Hepatocyte (in vitro differentiated cells): ENCODE data around the gene SDK1. TPM values are rescaled to one million over a fixed set of nuclear protein-coding genes. Genes with fewer than 3 reads are reported as not detected.

Source experiments
- DNase-seq: peaks from one replicate; pipeline ENCODE4 v3.0.0-alpha.2; 2016; ENCODE audit warnings: low spot score
- H2AFZ ChIP-seq: fragments of 200-600 bp; sonication (generic); 2 replicates; pipeline ENCODE4 v1.6.0; 2016; ENCODE audit warnings: antibody characterized with exemption, mild to moderate bottlenecking
- H3K27ac ChIP-seq: fragments of 200-600 bp; sonication (generic); 2 replicates; pipeline ENCODE4 v1.5.1; 2016; ENCODE audit warnings: mild to moderate bottlenecking
- H3K27me3 ChIP-seq: fragments of 200-600 bp; sonication (generic); 2 replicates; pipeline ENCODE4 v1.6.1; 2016
- H3K36me3 ChIP-seq: fragments of 200-600 bp; sonication (generic); replicated peaks from 2 replicates; pipeline ENCODE4 v1.5.1; 2016; ENCODE audit warnings: low read depth; ENCODE audit not compliant: insufficient read depth
- H3K4me1 ChIP-seq: fragments of 200-600 bp; sonication (generic); 2 replicates; pipeline ENCODE4 v1.5.1; 2016; ENCODE audit warnings: mild to moderate bottlenecking, moderate library complexity; ENCODE audit not compliant: insufficient read depth
- H3K4me2 ChIP-seq: fragments of 200-600 bp; sonication (generic); 2 replicates; pipeline ENCODE4 v1.6.0; 2016
- H3K4me3 ChIP-seq: fragments of 200-600 bp; sonication (generic); 2 replicates; pipeline ENCODE4 v1.5.1; 2016; ENCODE audit warnings: mild to moderate bottlenecking
- H3K79me2 ChIP-seq: fragments of 200-600 bp; sonication (generic); 2 replicates; pipeline ENCODE4 v1.6.0; 2017; ENCODE audit warnings: mild to moderate bottlenecking
- H3K9me2 ChIP-seq: fragments of 200-600 bp; sonication (generic); replicated peaks from 2 replicates; pipeline ENCODE4 v1.6.0; 2017; ENCODE audit warnings: mild to moderate bottlenecking; ENCODE audit not compliant: insufficient read depth
- H3K9me3 ChIP-seq: fragments of 200-600 bp; sonication (generic); 2 replicates; pipeline ENCODE4 v1.5.1; 2016; ENCODE audit warnings: low read depth, mild to moderate bottlenecking
- H4K20me1 ChIP-seq: fragments of 200-600 bp; sonication (generic); 2 replicates; pipeline ENCODE4 v1.6.0; 2016; ENCODE audit warnings: mild to moderate bottlenecking; ENCODE audit not compliant: insufficient read depth, poor library complexity, severe bottlenecking
- EZH2 ChIP-seq: fragments of 200-600 bp; sonication (generic); IDR thresholded peaks from 2 replicates; pipeline ENCODE4 v1.6.1; 2016; ENCODE audit warnings: antibody characterized with exemption, mild to moderate bottlenecking, borderline replicate concordance
- EZH2phosphoT487 ChIP-seq: fragments of 200-600 bp; sonication (generic); IDR thresholded peaks from one replicate; pipeline ENCODE4 v1.6.1; 2018; ENCODE audit warnings: antibody characterized with exemption, mild to moderate bottlenecking, low read depth, moderate library complexity; ENCODE audit not compliant: unreplicated experiment, severe bottlenecking
- WGBS: methylation state at CpG from one replicate; pipeline ENCODE4 v1.1.6; 2016; ENCODE audit warnings: low lambda C conversion rate; ENCODE audit errors: missing lambda C conversion rate; 5-methylcytosine and 5-hydroxymethylcytosine counted together
- polyA plus RNA-seq: library from polyadenylated mRNA; unstranded; fragments of >200 nt; fragmentation: Nextera tagmentation; extraction: Ambion mirVana; gene quantifications from 2 replicates; pipeline ENCODE4 v1.2.1, GENCODE V29; 2016
- total RNA-seq: library from RNA; depleted of rRNA; stranded (reverse); fragments of >200 nt; gene quantifications from 2 replicates; pipeline ENCODE4 v1.2.3, GENCODE V29; 2014
- TF ChIP-seq, protein P1 (sequence below): fragments of 200-600 bp; sonication (generic); IDR thresholded peaks from 2 replicates; pipeline ENCODE4 v1.5.1; 2016; ENCODE audit warnings: antibody characterized with exemption, mild to moderate bottlenecking; ENCODE audit not compliant: poor library complexity

The SDK1 gene
- total and polyA plus RNA-seq, 2 experiments from 2014 or later: 4.3 to 10.0 TPM

DNA sequence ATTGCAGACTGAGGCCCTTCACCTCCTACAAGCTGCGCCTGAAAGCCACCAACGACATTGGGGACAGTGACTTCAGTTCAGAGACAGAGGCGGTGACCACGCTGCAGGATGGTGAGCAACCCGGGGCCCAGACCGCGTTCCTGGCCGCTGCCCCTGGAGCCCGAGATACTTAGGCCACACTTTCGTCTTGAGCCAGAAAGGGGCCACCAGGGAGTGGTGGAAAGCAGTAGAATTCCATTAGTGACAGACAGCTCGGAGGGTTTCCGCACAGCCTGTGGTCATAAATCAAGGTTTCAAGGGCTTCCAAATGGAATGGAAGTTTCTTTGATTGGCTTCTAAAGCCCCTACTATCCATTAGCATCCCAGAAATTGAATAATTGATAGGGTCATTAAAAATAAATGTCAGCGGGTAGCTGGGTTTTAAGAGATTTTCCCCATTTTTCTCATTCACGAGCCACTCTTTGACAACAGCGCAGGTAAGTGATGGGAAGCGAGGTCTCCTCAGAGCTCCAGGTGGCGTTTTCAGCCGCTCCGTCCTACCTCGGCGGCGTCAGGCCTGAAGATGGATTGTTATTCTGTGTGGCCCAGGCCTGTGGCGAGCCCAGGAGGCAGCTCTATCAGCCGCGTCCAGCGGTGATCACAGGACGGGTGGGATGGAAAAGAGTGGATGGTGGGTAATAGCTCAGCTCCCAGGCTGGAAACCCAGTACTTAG, 857.5 kb downstream of the SDK1 start:
- Histone ChIP-seq H3K4me3 (no peak overlapping the region), H3K27ac (no peak overlapping the region)

DNA sequence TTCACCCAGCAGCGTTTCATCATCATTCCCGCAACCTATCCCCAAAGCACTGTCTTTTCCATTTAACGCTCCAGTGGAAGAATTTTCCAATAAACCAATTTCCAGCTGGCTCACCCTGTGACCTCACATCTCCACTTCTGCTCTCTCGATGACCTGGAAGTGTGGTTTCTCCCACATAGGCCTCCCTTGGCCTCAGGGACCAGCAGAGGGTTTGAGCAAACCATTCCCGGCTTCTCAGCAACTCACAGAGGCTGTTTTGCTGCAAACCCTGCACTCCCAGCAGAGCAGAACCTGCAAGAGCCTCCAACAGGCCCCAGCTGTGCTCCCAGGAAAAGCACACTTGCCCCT, 858.1 kb downstream of the SDK1 start:
- WGBS: 83% methylated on average over 5 of the region's 5 CpGs
- H3K4me1 ChIP-seq: peaks cover 4% of the 10 kb centered on the region
- H3K9me2 ChIP-seq: no peaks in the 10 kb centered on the region
- H3K27ac ChIP-seq: no peak overlapping the region
- TF ChIP-seq, protein P1, sequence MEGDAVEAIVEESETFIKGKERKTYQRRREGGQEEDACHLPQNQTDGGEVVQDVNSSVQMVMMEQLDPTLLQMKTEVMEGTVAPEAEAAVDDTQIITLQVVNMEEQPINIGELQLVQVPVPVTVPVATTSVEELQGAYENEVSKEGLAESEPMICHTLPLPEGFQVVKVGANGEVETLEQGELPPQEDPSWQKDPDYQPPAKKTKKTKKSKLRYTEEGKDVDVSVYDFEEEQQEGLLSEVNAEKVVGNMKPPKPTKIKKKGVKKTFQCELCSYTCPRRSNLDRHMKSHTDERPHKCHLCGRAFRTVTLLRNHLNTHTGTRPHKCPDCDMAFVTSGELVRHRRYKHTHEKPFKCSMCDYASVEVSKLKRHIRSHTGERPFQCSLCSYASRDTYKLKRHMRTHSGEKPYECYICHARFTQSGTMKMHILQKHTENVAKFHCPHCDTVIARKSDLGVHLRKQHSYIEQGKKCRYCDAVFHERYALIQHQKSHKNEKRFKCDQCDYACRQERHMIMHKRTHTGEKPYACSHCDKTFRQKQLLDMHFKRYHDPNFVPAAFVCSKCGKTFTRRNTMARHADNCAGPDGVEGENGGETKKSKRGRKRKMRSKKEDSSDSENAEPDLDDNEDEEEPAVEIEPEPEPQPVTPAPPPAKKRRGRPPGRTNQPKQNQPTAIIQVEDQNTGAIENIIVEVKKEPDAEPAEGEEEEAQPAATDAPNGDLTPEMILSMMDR: no peak
- no peak for TF ChIP-seq EZH2phosphoT487
- no peak for TF ChIP-seq EZH2
- H4K20me1 ChIP-seq: no peaks in the 10 kb centered on the region
- no peak overlapping the region for H3K4me3 ChIP-seq
- no peak overlapping the region for H3K4me2 ChIP-seq
- no peaks in the 10 kb centered on the region for H3K36me3 ChIP-seq
- H3K79me2 ChIP-seq: no peaks in the 10 kb centered on the region
- no peak for DNase-seq
- H3K27me3 ChIP-seq: no peaks in the 10 kb centered on the region
- H2AFZ ChIP-seq: no peak overlapping the region
- H3K9me3 ChIP-seq: no peaks in the 10 kb centered on the region

More for the DNA sequence above, 857.5 kb downstream of the SDK1 start:
- Histone ChIP-seq H3K79me2 (no peaks in the 10 kb centered on the region), H3K9me3 (no peaks in the 10 kb centered on the region), H3K27me3 (no peaks in the 10 kb centered on the region), H2AFZ (no peak overlapping the region), H3K4me1 (peaks cover 4% of the 10 kb centered on the region), H3K4me2 (no peak overlapping the region), H4K20me1 (no peaks in the 10 kb centered on the region), H3K36me3 (no peaks in the 10 kb centered on the region), H3K9me2 (no peaks in the 10 kb centered on the region)
- no peak for TF ChIP-seq EZH2phosphoT487
- TF ChIP-seq, protein P1: no peak
- no peak for TF ChIP-seq EZH2
- WGBS: 92% methylated on average over 27 of the region's 27 CpGs
- no peak for DNase-seq

DNA sequence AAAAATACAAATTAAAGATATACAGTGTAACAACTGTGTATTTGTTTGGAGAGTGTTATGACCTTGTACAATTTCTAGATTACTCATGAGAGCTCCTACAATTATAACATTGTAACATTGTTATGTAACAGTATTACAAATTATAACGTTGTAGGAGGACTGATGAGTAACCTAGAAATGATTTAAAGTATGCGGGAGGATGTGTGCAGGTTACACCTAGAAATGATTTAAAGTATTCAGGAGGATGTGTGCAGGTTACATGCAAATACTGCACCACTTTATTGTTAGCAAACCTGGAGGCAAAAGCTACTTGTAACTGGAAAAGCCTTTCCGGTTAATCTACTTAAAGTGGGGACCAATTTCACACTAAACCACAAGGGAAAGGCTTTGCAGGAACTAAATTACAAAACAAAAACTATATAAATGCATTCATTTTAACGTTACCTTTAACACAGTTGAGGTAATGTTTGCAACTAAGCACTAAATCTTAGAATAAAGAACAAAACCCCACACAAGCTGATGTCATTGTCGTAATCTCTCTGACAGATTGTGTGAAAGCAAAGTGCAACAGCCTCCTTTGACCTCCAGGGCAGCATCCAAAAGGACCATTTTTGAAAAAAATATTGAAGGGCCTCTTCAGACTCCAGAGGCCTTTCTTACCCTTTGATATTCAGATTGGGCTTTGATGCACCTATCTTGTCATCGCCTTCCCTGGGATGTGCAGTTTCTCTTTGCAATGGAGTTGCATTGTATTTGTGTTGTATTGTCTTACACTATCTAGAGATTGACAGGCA, 858.9 kb downstream of the SDK1 start:
- Histone ChIP-seq H3K4me1 (peaks cover 4% of the 10 kb centered on the region), H3K27me3 (no peaks in the 10 kb centered on the region), H3K9me2 (no peaks in the 10 kb centered on the region), H3K4me3 (no peak overlapping the region), H3K79me2 (no peaks in the 10 kb centered on the region), H3K36me3 (no peaks in the 10 kb centered on the region), H3K4me2 (no peak overlapping the region), H3K9me3 (no peaks in the 10 kb centered on the region), H2AFZ (no peak overlapping the region), H4K20me1 (no peaks in the 10 kb centered on the region), H3K27ac (no peak overlapping the region)
- WGBS: 77% methylated on average over 6 of the region's 6 CpGs
- TF ChIP-seq EZH2: no peak
- DNase-seq: no peak

DNA sequence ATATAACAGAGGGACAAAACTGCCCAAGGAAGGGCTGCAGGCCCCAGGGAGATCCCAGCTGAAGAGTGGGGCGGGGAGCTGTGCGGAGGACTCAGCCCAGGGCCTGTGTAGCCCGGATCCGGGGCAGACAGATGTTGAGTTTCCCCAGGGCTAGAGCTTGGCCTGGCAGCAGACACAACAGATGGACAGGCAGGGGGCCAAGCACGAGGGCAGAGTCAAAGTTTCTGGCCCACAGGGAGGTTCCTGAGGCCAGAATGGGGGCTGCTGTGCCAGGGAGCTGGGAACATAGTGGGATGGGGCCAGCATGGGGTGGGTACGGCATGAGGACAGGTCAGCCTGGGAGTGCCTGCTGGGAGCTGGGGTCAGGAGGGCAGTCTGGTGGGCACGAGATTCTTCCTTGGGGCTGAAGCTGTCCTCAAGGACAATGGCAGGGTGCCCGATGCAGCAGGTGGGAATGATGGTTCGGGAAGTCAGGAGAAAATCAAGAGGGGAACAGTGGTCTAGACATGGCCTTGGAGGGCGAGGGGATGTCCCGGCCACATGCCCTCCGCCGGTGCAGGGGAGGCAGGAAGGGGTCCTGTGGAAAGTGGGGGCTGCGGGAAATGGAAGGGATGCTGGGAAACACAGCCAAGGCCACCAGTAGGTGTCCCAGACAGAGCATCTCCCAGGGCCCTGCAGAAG, 862.0 kb downstream of the SDK1 start:
- DNase-seq: no peak
- H3K4me2 ChIP-seq: no peak overlapping the region
- H3K4me3 ChIP-seq: no peak overlapping the region
- H2AFZ ChIP-seq: no peak overlapping the region
- H3K4me1 ChIP-seq: no peaks in the 10 kb centered on the region
- H3K27me3 ChIP-seq: no peaks in the 10 kb centered on the region
- H3K27ac ChIP-seq: no peak overlapping the region
- no peaks in the 10 kb centered on the region for H3K9me2 ChIP-seq
- TF ChIP-seq EZH2: no peak
- TF ChIP-seq, protein P1: no peak
- no peak for TF ChIP-seq EZH2phosphoT487
- no peaks in the 10 kb centered on the region for H4K20me1 ChIP-seq
- 94% methylated on average over 14 of the region's 14 CpGs for WGBS
- no peaks in the 10 kb centered on the region for H3K9me3 ChIP-seq
- no peaks in the 10 kb centered on the region for H3K79me2 ChIP-seq
- no peaks in the 10 kb centered on the region for H3K36me3 ChIP-seq
